GM18505 (cell line): ENCODE results near the gene AP2A2.

Experiments used
- ATAC-seq: cut with Tn5 transposase; IDR thresholded peaks from one replicate; pipeline ENCODE4 v1.9.1; 2021; ENCODE audit not compliant: unreplicated experiment
- POLR2A ChIP-seq: IDR thresholded peaks from 4 replicates; pipeline ENCODE4 v1.6.1; 2011; ENCODE audit warnings: borderline replicate concordance; ENCODE audit not compliant: insufficient read depth, insufficient read length; ENCODE audit errors: extremely low read depth

Gene AP2A2

DNA sequence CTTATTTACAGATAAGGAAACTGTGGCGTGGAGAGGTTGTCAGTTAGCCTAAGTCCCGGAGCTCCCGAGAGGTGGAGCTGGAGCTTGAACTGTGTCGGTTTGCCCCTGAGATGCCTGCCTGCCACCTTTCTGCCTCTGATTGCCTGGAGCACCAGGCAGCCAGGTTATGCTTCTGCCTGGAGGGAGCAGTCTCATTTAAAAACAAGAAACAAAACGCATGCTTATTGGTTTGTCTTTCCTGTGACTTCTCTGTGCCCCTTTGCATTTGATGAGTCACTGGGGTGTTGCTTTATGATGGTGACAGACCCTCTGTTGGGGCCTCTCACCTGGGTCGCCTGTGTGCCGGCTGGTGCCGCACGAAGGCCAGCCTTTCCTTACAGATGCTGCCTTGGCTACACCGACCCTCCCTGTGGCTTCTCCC is 12.2 kb downstream of the AP2A2 start:
- ATAC-seq = no peak

DNA sequence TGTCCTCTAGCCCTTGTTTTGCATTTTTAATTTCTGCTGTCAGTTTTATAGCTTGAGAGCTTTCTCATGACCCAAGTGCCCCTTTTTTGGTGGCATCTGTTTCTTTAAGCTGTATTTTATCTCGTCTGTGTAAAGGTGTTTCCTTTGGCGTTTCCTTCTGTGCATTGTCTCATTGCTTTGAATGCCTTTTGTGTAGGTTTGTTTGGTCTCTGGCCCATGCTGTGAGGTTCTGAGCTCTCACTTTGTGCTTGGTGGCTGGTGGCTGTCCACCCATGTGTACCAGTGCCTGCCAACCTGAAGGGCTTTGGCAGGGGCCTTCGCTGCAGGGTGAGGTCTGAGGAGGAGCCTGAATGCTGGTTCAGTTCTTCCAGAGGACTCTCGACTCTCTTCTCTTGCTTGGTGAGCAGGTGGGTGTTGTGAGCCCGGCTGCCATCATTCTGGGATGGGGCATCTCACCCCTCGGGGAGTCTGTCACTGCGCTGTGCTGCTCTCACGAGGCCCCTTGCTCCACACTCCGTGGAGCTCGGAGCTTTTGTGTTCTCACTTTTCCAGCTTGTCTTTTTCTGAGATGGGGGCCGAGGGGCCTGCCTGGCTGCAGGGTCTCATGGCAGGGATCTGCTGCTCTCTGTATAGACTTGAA is 14.9 kb downstream of the AP2A2 start:
- no peak for ATAC-seq
- TF ChIP-seq POLR2A = no peak

More for the DNA sequence above, 12.2 kb downstream of the AP2A2 start:
- TF ChIP-seq POLR2A = no peak

DNA sequence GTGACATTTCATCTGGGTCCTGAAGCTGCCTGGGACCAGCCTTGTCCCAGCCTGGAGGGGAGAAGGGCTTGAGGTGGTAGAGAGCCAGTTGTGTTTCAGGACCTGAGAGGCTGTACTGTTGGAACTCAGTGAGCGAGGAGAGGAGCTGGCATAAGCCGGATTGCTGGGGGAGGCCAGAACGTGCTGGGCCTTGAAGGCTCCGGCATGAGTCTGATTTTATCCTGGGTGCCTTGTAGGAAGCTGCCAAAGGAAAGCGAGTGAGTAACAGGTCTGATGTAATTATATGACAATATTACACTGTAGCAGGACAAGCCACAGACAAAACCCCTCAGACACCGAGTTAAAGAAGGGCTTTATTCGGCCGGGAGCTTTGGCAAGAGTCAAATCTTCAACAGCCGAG is 17.2 kb downstream of the AP2A2 start:
- no peak for TF ChIP-seq POLR2A
- ATAC-seq = no peak

DNA sequence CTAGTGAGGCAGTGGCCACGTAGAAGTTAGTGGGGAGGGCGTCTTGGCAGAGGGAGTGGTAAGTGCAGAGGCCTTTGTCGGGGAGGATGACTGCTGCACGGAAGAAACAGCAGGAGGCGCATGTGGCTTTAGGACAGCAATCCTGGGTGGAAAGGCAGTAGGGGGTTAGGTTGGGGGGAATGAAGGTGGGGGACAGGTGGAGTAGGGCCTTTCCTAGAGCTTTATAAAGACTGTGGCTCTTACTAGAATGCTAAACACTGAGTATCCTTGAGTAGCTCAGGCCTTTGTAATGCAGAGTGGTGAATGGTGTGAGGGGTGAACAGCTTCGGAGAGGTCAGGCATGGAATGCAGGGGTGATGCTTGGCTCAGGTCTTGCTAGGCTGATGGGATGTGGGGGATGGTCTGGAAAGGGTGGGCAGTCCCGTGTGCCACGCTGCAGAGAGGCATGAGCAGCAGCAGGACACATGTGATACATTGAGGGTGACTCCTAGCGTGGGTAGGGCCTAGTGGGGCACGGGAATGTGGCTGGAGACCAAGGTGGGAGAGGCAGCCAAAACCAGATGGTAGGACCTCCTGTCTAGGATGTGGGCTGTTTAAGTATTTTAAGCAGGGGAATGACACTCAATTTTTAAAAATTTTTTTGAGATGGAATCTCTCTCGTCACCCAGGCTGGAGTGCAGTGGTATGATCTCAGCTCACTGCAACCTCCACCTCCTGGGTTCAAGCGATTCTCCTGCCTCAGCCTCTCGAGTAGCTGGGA is 19.2 kb downstream of the AP2A2 start:
- no peak for ATAC-seq

DNA sequence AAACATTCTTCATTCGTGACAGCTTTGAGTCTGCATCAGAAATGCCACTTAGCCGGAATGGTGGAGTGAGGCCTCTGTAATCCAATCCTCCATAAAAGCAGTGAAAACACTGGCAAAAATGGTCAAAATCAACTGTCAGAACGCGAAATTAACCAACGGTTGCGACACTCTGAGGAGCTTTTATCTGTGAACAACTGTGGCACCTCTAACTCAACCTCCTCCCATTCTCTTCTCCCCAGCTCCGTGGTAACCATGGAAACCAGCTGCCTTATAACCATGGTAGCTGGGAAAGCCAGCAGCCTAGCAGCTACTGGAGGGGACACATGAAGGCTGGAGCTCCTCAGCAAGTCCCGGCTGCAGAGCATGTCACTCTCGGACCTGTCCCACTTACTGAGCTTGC is 20.3 kb downstream of the AP2A2 start:
- no peak for ATAC-seq
- TF ChIP-seq POLR2A = no peak

More for the DNA sequence above, 19.2 kb downstream of the AP2A2 start:
- TF ChIP-seq POLR2A = no peak

DNA sequence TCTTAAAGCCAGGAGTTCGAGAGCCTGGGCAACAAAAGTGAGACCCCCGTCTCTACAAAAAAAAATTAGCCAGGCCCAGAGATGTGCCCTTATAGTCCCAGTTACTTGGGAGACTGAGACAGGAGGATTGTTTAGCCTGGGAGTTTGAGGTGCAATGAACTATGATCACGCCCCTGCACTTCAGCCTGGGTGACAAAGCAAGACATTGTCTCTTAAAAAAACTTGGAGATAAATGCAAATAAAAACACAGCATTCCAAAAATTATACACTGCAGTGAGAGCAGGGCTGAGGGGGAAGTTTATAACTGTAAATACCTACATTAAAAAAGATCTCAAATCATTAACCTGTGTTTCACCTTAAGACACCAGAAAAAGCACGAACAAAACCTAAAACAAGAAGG is 22.1 kb downstream of the AP2A2 start:
- no peak for TF ChIP-seq POLR2A
- ATAC-seq = no peak

DNA sequence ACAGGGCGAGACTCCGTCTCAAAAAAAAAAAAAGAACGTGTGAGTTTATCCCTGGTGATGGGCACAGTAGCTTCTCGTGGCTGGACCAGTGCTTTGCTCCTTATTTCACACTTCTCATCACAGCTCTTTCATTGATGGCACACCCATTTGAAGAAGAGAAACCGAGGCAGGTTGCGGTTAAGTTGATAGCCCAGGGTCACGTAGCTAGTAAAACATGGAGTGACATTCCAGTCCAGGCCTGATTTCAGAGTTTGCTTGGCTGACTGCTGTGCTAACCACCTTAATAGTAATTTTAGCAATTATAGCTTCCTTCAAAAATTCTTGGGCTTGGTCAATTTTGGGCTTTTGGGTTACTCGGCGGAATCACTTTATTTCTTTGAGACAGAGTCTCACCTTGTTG is 25.8 kb downstream of the AP2A2 start:
- TF ChIP-seq POLR2A = no peak
- ATAC-seq = no peak

DNA sequence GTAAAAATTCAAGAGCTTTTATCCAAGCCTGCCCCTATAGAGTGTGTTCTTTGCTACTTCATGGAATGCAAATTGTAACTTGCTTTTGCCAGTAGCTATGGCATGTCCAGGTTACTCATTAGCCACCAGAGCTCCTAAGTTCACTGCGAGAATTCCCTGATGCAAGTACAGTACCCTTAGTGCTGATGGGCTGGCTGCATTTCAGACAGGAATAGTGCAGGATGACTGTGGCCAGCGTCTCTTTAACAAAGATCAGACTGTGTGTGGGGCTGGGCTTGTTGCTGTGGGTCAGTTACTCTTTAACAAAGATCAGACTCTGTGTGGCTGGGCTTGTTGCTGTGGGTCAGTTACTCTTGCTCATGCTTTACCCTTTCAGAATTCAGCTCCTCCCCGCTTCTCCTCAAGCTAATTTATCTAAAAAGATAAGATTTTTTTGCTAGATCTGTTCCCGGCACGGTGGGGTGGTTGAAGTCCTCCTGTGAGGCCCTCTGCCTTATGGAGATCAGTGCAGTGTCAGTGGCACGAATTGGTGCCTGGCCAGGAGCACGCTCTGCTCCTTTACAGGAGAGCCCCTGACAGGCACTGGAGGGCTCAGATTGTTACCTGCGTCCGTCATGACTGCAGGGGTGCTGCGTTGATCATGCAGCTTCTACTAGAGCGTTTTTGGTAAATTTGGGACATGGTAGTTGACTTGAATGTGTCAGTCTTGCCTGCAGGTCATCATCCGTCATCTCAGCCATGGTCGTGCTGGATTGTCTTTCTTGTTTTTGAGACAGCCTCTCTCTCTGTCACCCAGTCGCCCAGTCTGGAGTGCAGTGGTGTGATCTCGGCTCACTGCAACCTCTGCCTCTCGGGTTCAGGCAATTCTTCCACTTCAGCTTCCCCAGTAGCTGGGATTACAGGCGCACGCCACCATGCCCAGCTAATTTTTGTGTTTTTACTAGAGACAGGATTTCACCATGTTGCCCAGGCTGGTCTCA is 27.0 kb downstream of the AP2A2 start:
- ATAC-seq = no peak
- TF ChIP-seq POLR2A = no peak

DNA sequence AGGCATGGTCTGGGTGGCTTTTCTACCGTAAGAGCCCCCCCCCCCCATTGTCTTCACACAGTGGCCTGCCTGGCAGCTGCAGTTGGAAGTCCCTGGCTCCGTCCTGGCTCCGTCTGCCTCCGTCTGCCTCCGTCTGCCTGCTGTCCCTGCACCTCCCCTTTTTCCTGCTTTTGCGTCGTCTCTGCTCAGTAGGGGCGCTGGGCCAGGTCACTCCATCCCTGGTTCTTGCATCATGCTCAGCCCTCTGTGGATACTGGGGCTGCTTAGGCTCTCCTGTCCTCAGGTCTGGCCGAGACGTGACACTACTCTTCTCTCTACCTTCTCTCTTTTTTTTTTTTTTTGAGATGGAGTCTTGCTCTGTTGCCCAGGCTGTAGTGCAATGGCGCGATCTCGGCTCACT is 27.8 kb downstream of the AP2A2 start:
- no peak for ATAC-seq

DNA sequence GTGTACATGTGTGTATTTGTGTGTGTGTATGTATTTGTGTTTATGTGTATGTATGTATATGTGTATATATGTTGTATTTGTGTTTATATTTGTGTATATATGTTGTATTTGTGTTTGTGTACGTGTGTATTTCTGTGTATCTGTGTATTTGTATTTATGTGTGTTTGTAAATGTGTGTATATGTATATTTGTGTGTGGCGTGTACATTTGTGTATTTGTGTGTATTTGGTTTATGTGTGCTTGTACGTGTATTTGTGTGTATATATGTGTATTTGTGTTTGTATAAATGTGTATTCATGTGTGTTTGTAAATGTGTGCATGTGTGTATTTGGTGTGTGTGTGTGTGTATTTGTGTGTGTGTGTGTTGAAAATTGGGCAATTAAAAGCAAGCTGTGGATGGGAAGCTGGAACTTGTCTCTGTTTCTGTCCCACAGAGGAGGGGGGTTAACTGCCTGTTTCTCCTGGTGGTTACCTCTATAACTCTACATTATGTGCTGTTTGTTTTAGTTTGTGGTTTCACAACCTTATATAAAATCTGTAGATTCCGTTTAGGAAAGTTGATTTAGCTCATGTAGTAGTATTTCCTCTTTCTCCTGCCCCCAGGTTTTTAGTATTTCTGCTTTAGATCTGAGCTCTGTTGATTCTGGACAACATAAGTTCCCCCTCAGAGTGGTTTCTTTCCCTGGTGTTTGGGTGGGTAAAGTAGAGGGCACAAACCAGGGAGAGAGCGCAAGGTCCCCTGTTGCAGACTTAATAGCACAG is 28.9 kb downstream of the AP2A2 start:
- ATAC-seq = no peak
- no peak for TF ChIP-seq POLR2A

More for the DNA sequence above, 27.8 kb downstream of the AP2A2 start:
- TF ChIP-seq POLR2A = no peak

DNA sequence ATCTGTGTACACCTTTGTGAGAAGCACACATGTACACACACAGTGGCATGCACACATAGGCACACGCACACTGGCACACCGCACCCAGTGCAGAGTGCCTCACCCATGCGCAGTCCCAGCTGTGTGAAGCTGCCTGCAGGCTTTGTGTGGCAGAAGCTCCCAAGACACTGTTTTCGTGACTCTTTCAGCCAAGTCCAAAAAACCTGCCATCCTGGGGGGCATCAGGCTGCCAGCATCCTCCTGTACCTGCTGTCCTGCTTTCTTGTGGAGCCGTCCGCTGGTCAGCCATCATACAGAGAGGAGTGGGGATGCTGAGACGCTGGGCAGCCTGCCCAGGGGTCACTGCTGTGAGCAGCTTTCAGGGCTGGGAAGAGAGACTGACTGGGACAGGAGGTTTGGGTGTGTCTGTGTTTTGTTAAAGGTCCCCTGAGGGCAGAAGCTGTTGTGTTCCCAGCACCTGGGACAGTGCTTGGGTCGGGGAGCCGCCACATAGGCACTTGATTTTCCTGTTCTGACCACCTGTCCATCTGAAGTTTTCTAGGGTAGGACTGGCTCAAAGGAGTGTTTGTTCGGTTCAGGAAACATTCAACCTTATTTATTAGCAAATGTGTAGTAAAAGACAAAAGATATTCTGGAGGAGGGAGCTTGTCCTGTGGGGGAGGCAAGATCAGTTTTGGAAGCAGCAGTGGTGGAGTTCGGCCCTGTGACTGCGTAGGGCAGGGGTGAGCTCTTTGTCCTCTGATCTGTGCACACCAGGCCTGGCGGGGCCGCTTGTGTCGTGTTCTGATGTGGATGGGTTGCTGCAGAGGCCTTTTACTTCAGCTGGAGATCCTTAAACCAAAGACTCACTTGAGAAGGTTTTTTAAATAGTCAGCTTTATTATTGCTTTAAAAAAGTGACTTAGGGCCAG is 29.7 kb downstream of the AP2A2 start:
- no peak for TF ChIP-seq POLR2A
- no peak for ATAC-seq
